Cerebellar cortex (tissue), 1 donor: ENCODE measurements around the gene COL8A1.

Experiments used
- DNase-seq: peaks from one replicate; pipeline ENCODE4 v3.0.0-alpha.2; 2015; ENCODE audit warnings: low spot score

Gene COL8A1

GRCh38 chr3:99761415-99762165 lies 123.2 kb downstream of the COL8A1 start:
- no peak for DNase-seq

- no peak for DNase-seq
These were observed 124.5 kb downstream of the COL8A1 start for GRCh38 chr3:99762901-99763300.

- no peak for DNase-seq
These were observed 126.0 kb downstream of the COL8A1 start for GRCh38 chr3:99764377-99764776.

DNA sequence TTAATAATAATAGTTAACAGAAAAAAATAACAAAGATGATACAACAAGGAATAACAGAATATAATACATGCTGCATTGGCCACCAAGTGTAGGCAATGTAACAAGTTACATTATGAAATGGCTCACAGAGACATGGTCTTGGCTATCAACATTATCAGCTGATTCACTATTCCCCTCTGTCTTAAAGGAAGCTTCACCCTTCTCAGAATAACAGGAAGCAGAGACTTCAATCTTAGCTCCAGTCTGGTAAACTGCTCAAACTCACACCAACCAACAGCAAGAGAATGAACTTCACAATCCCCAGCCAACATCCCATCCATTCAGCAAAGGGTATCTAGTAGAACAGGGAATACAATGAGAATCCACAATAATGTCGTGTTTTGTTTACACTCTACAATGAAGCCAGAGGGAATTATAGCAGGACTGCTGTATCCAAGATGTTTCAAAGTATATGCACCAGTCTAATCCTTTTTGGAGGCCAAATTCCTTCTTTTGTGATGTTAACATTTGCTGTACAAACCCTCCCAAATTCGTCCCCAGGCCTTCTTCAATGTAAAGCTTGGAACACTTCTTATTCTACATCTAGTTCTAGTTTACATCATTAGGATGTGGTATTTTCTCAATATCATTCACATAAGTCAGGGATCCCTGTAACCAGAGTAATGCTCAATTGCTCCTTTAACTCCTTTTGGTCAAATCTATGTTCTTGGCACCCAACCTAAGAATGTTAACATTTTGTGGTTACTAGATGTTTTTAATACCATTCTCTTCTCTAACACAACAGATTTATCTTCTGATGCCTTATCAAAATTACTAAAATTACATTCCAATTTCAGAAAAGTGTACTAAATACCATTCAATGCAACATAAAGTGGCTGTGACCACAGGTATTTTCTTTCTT lies 126.9 kb downstream of the COL8A1 start:
- no peak for DNase-seq

- no peak for DNase-seq
These were observed 128.9 kb downstream of the COL8A1 start for GRCh38 chr3:99767291-99767690.

DNA sequence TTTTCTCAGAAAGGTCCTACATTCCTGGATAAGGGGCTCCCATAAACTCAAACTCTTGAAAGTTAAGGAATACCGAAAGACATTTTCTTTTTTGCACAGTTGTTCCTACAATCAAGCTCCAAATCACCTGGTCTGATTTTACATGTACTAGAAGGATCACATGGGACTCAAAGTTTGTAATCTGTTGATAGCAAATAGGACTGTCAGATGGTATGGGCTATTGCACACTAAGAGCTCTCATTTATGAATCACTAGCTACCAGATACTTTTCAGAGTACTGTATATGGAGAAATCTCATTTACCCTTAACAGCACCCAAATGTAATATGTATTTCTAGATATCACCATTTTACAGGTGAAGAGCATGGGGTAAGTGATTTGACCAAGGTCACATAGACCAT lies 129.7 kb downstream of the COL8A1 start:
- no peak for DNase-seq

- DNase-seq = no peak
These were observed 130.6 kb downstream of the COL8A1 start for GRCh38 chr3:99768808-99769501.

- DNase-seq = no peak
These were observed 133.8 kb downstream of the COL8A1 start for GRCh38 chr3:99772171-99772570.

DNA sequence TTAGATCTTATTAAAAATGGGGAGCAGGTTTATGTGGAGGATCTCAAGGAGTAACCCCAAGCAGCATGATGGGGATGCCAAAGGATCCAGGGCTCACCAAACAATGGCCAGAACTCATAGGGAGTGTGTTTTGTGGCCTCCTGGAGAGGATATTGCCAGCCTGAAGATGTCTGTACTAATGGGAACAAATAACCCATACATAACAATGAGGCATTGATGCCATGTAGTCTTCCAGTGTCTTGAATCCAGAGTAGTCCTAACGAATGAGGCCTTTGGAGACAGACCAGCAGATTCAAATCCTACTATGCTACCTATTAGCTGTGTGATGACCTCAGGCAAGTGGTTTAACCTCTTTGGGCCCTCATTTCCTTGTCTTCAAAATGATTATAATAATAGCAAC lies 134.3 kb downstream of the COL8A1 start:
- DNase-seq = no peak

DNA sequence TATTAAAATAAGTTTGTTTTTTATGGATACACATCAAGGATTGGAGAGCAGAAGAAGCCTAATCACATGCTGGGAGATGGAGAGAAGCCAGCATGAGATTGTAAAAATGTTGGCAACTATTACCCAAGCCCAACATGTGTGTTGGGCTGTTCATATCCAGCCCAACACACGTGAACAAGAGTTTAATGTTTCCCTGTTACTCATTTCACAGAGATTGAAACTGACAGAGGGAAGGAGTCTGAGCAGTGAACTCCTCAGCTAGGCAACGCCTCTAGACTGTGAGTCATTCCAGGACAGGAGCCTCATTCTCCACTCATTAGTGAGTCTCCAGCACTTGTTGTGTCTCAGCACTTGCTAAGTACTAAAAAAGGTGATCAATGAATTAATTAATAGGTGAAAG lies 136.1 kb downstream of the COL8A1 start:
- DNase-seq = no peak

- DNase-seq = no peak
These were observed 138.3 kb downstream of the COL8A1 start for GRCh38 chr3:99776516-99777209.

GRCh38 chr3:99777210-99777549 lies 138.8 kb downstream of the COL8A1 start:
- DNase-seq = no peak

GRCh38 chr3:99777708-99778107 lies 139.3 kb downstream of the COL8A1 start:
- DNase-seq = no peak

DNA sequence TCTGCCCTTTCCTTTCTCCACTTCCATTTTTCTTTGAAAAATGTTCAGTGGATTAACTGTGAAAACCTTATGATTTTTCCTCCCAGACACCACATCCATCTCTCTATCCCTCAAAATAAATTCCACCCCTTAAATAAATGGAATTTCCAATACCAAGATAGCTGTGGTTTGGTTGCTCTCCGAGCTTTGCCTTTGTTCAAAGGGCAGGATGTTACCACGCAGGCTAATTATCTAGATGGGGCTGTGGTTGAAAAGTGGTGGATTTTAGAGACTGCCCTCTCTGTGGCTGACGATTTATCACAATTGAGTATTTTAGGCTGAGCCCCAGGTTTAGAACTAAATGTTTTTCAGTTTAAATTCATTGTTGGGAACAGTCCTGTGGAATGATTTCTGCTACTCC lies 142.4 kb downstream of the COL8A1 start:
- no peak for DNase-seq

DNA sequence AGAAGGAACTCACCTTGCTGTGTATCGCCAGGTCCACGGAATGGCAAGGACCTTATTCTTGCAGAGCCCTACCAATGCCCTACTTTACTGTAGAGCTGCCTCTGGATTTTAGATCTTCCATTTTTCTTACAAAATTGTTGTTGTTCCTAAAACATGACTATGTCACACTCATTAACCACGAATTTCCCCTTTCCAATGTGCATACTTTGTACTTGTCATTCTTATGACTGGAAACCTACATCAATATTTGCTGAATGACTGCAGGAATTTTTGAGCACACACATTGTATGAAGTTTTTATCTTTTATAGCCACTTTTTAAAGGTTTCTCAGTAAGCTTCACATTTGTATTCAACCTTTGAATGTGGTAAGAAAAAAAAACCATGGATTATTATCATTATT lies 143.4 kb downstream of the COL8A1 start:
- no peak for DNase-seq

- no peak for DNase-seq
These were observed 144.7 kb downstream of the COL8A1 start for GRCh38 chr3:99783011-99783573.

GRCh38 chr3:99789011-99789721 lies 150.8 kb downstream of the COL8A1 start:
- peak; percentile 14 for DNase-seq

- DNase-seq = no peak
These were observed 156.1 kb downstream of the COL8A1 start for GRCh38 chr3:99794485-99794884.

- DNase-seq = no peak
These were observed 157.2 kb downstream of the COL8A1 start for GRCh38 chr3:99795573-99795972.

GRCh38 chr3:99799422-99799821 lies 161.0 kb downstream of the COL8A1 start:
- DNase-seq = no peak

DNA sequence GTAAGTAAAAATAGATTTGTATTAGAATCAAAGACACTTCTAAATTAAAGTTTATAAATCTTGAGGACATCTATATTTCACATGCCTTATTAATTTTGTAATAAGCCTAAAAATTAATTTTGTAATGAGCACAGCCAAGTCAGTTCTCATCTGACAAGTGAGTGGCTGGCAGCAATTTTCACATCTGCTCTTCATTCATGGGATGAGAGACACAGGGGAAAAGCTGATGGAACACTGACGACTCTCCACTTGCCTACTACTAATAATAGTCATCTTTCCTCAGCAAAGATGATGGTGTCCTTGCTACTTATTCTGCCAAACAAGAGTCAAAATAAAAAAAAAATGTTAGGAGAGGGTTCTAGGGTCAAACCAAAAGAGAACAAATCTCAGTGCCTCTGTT lies 164.9 kb downstream of the COL8A1 start:
- no peak for DNase-seq
